K562 (cell line): ENCODE data around the gene CPA4. TPM values are rescaled to one million over a fixed set of nuclear protein-coding genes. Genes with fewer than 3 reads are reported as not detected.

Experiments used
- ATAC-seq: fragments of 200-7000 bp; cut with Tn5 transposase; 3 replicates; pipeline ENCODE4 v1.9.1; 2020; ENCODE audit warnings: moderate library complexity
- BruUV-seq: library from RNA; stranded (reverse); fragments of 400-500 nt; replicated peaks from 2 replicates; lab custom pipeline; 2021; lab: Mats Ljungman, UMichigan
- CTCF ChIA-PET: fragments of 300-600 bp; formaldehyde crosslinking; extraction: SDS; loops from one replicate; lab custom pipeline; 2021; ENCODE audit warnings: low intra/inter-chr PET ratio; lab: Yijun Ruan, JAX
- POLR2A ChIA-PET: fragments of 300-600, 350-650 bp; sonication (Branson Sonifier 250); formaldehyde crosslinking; extraction: SDS; loops from one replicate; lab custom pipeline; 2021; ENCODE audit warnings: antibody characterized with exemption, inconsistent platforms; lab: Yijun Ruan, JAX
- DNase-seq, 4 experiments: peaks; one replicate each; pipeline versions ENCODE4 v3.0.0 to v3.0.0-alpha.2; 2011 to 2018; ENCODE audit warnings: low spot score in 3 of 4, mixed read lengths in 3 of 4; ENCODE audit errors: extremely low read depth in 1 of 4
- FAIRE-seq: peaks from 2 replicates; lab custom pipeline; 2011; peaks lifted over from hg19 to GRCh38; lab: Jason Lieb, UNC
- H2AFZ ChIP-seq: 2 replicates; pipeline ENCODE4 v1.6.0; 2011; ENCODE audit warnings: low read depth, low read length, control low read depth, inconsistent platforms
- H3K27ac ChIP-seq: fragments of 200-600 bp; 3 replicates; pipeline ENCODE4 v1.8.0; 2011; ENCODE audit warnings: low read depth, mild to moderate bottlenecking, control low read depth, inconsistent platforms, low read length, moderate library complexity, mixed read lengths; ENCODE audit errors: extremely low read depth
- H3K27me3 ChIP-seq, 2 experiments: fragments of 300-600 bp in 1 of 2; 2 replicates in 1 of 2; 3 replicates in 1 of 2; pipeline versions ENCODE4 v1.6.0 to v1.8.0; 2011; ENCODE audit warnings: inconsistent platforms in 2 of 2, low read length in 2 of 2, mild to moderate bottlenecking in 1 of 2, mixed read lengths in 1 of 2, moderate library complexity in 1 of 2; ENCODE audit not compliant: control insufficient read depth in 2 of 2, insufficient read depth in 2 of 2
- H3K36me3 ChIP-seq: fragments of 300-600 bp; 3 replicates; pipeline ENCODE4 v1.8.0; 2011; ENCODE audit warnings: mild to moderate bottlenecking, low read length, inconsistent platforms; ENCODE audit not compliant: control insufficient read depth, insufficient read depth
- H3K4me1 ChIP-seq, 2 experiments: fragments of 200-600 bp in 1 of 2; replicated peaks in 1 of 2; 2 replicates in 1 of 2; 3 replicates in 1 of 2; pipeline versions ENCODE4 v1.5.1 to v1.8.0; 2011; ENCODE audit warnings: inconsistent platforms in 2 of 2, low read length in 2 of 2, mild to moderate bottlenecking in 1 of 2, mixed read lengths in 1 of 2, moderate library complexity in 1 of 2; ENCODE audit not compliant: control insufficient read depth in 2 of 2, insufficient read depth in 2 of 2
- H3K4me2 ChIP-seq: 2 replicates; pipeline ENCODE4 v1.6.1; 2011; ENCODE audit warnings: low read length, control low read depth, inconsistent platforms, mixed read lengths; ENCODE audit not compliant: insufficient read depth
- H3K4me3 ChIP-seq: fragments of 200-600 bp; sonication (generic), shearing (Covaris generic); 2 replicates; pipeline ENCODE4 v1.5.1; 2016; ENCODE audit warnings: control low read depth, inconsistent platforms
- H3K79me2 ChIP-seq: fragments of 200-600 bp; 3 replicates; pipeline ENCODE4 v1.8.0; 2011; ENCODE audit warnings: low read length, inconsistent platforms; ENCODE audit not compliant: control insufficient read depth, insufficient read depth
- H3K9ac ChIP-seq, 2 experiments: 2 replicates each; pipeline versions ENCODE4 v1.6.0 to v1.6.1; 2011; ENCODE audit warnings: low read depth in 2 of 2, low read length in 2 of 2, control low read depth in 1 of 2, inconsistent platforms in 1 of 2, mild to moderate bottlenecking in 1 of 2, mixed read lengths in 1 of 2; ENCODE audit not compliant: insufficient read depth in 1 of 2
- H3K9me1 ChIP-seq: one replicate; pipeline ENCODE4 v1.6.0; 2011; ENCODE audit warnings: inconsistent platforms, mild to moderate bottlenecking, low read length, moderate library complexity; ENCODE audit not compliant: control insufficient read depth, insufficient read depth
- H3K9me3 ChIP-seq: replicated peaks from 2 replicates; pipeline ENCODE4 v1.5.1; 2011; ENCODE audit warnings: low read depth, low read length, inconsistent platforms; ENCODE audit not compliant: control insufficient read depth, insufficient read depth
- H4K20me1 ChIP-seq: replicated peaks from 2 replicates; pipeline ENCODE4 v1.6.1; 2011; ENCODE audit warnings: low read length, inconsistent platforms, mixed read lengths; ENCODE audit not compliant: control insufficient read depth, insufficient read depth
- SFPQ ChIP-seq: fragments of 200-400 bp; formaldehyde crosslinking; IDR thresholded peaks from 2 replicates; pipeline ENCODE4 v1.6.1; 2017; ENCODE audit warnings: mild to moderate bottlenecking, low read depth, low read length, moderate library complexity
- YY1 ChIP-seq, 3 experiments: IDR thresholded peaks; 2 replicates each; pipeline ENCODE4 v1.6.1; 2011; ENCODE audit warnings: low read length in 2 of 3, mild to moderate bottlenecking in 2 of 3, moderate library complexity in 2 of 3, borderline replicate concordance in 1 of 3, control low read depth in 1 of 3, low read depth in 1 of 3; ENCODE audit not compliant: insufficient read depth in 3 of 3, insufficient replicate concordance in 2 of 3, control insufficient read depth in 1 of 3, insufficient read length in 1 of 3; ENCODE audit errors: extremely low read depth in 1 of 3
- WGBS: fragments of 100-300 bp; shearing (Covaris generic); methylation state at CpG from one replicate; pipeline ENCODE4 v1.1.6; 2016; ENCODE audit warnings: low coverage, mixed read lengths; ENCODE audit not compliant: insufficient coverage; ENCODE audit errors: missing lambda C conversion rate; 5-methylcytosine and 5-hydroxymethylcytosine counted together
- in situ Hi-C: fragments of 300-500 bp; cut with MboI; formaldehyde crosslinking; loops from 4 replicates; pipeline ENCODE4 v1.15.0; 2018; ENCODE audit warnings: inconsistent platforms, mixed read lengths
- intact Hi-C: fragments of 100-400 bp; cut with micrococcal nuclease; formaldehyde crosslinking; loops from 2 replicates; pipeline ENCODE4 v1.14.2; 2022
- polyA plus RNA-seq, 8 experiments: library from polyadenylated mRNA; depleted of rRNA in 4 of 8; stranded (reverse) in 5 of 8; unstranded in 3 of 8; fragments of >200 nt; fragmentation: Nextera tagmentation in 2 of 8; fragmentation: Illumina TruSeq in 1 of 8; extraction: Ambion mirVana in 2 of 8; extraction: Trizol in 1 of 8; gene quantifications; 2 replicates each; pipeline versions ENCODE4 v1.2.1 to v1.2.3, GENCODE V29; 2011 to 2014; ENCODE audit warnings: inconsistent platforms in 1 of 8, missing spikeins in 1 of 8
- total RNA-seq, 7 experiments: library from RNA; depleted of rRNA in 6 of 7; stranded (reverse); fragments of >200 nt in 6 of 7; fragmentation: Illumina TruSeq in 2 of 7; extraction: Trizol in 2 of 7; gene quantifications; 2 replicates each; pipeline versions ENCODE4 v1.2.1 to v1.2.3, GENCODE V29; 2011 to 2021; ENCODE audit warnings: low replicate concordance in 1 of 7

Gene CPA4
- total and polyA plus RNA-seq, 9 of the 15 experiments (the other 6 are each of a cell fraction or from before 2014, with no cell fraction given) = not detected

GRCh38 chr7:130254555-130254954 is 38.4 kb upstream of the CPA4 start:
- Histone ChIP-seq H3K9ac (no peak overlapping the region), H3K4me2 (no peak overlapping the region), H2AFZ (peak overlapping the region; percentile 80), H3K27me3 (no peaks in the 10 kb centered on the region; a peak in 1 of 5 replicates), H3K9me1 (no peaks in the 10 kb centered on the region), H3K27ac (no peak overlapping the region), H3K79me2 (no peaks in the 10 kb centered on the region), H3K4me1 (no peaks in the 10 kb centered on the region), H4K20me1 (no peaks in the 10 kb centered on the region), H3K36me3 (no peaks in the 10 kb centered on the region), H3K4me3 (no peak overlapping the region), H3K9me3 (peaks cover 7% of the 10 kb centered on the region)
- FAIRE-seq (no peak), DNase-seq (no peak), ATAC-seq (no peak)
- ChIA-PET POLR2A (interaction anchor here (0.7 kb wide), 1 partner anchor 159 kb away, joined by 3 read pairs; no protein-coding TSS in a partner anchor), CTCF (no interaction called here)
- 15% methylated on average over 6 of the region's 6 CpGs for WGBS
- TF ChIP-seq YY1 (IDR thresholded peaks at IDR 0.05; ENCODE audit: borderline replicate concordance in 1 of 3, control insufficient read depth in 1 of 3, extremely low read depth in 1 of 3, insufficient read depth in 3 of 3, insufficient read length in 1 of 3, insufficient replicate concordance in 2 of 3, low read depth in 1 of 3, low read length in 2 of 3) = peak in 2 of 3 experiments; percentile 24 to 43
- TF ChIP-seq SFPQ = no peak
- no TSS peak for BruUV-seq
- in situ Hi-C loops = no loop called here
- intact Hi-C loops = no loop called here
